T-helper 2 cell treated with Interferon-gamma antibody and Interleukin-4, amounts not matched to agents 100 ng/mL and 5 ng/mL, for 36 hours (primary cell): ENCODE results near the gene MYH7B. TPM values are rescaled to one million over a fixed set of nuclear protein-coding genes. Genes with fewer than 3 reads are reported as not detected.

Source experiments
- intact Hi-C: fragments of 100-400 bp; cut with micrococcal nuclease; formaldehyde crosslinking; loops from one replicate; pipeline ENCODE4 v1.15.1; 2023
- total RNA-seq: library from RNA; stranded (reverse); gene quantifications from 2 replicates; pipeline ENCODE4 v1.2.3, GENCODE V29; 2022

Gene MYH7B
- total RNA-seq: 0.20 TPM in 2 replicates

DNA sequence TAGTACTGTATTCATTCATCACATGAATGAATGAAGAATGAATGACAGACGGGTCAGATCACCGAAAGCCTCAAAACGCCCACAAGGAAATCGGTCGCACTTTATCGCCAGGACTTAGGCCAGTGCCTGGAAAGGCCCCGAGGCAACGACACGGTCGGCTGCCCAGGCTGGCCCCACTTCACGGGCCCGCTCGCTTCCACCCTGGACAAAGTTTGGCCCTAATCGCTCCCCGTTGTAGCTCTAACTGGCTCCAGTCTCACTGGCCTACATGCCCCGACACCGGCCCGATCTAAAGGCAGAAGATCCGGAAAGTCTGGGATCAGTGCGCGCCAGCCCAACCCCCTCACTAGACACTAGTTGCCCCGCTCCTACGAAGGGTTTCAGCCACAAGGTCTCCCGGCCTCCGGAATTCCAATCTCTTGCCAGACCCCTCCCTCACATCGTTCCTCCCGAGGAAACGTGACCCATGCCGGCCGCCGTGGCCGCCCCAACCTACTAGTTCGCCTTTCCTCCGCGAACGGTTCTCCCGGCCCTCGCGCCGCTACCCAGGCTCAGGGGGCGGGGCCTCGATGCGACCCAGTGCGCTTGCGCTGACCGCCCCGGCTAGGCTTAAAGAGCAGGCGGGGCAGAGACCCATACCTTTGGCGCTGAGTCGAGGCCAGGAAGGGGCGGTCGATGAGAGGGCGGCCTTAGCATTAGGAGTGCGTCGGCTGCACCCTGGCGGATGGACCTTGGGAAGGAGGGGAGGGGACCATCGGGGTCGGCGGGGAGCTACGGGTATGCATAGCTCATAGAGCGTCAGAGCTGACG is at the start of gene MYH7B, which contains the start of gene GSS:
Gene MYH7B (plus strand): TSS at position 638 of the 810 bp plus-strand sequence. CDS start 22,138 bp downstream, outside the sequence.
Gene GSS (minus strand): TSS at position 576 of the 810 bp plus-strand sequence. CDS start 3,954 bp downstream, outside the sequence.
- intact Hi-C loops: loop anchor here (1.0 to 10.0 kb wide), 5 partner anchors 81 to 997 kb away; partner anchors contain the start of genes ITCH, NCOA6, SCAND1 and TRPC4AP

DNA sequence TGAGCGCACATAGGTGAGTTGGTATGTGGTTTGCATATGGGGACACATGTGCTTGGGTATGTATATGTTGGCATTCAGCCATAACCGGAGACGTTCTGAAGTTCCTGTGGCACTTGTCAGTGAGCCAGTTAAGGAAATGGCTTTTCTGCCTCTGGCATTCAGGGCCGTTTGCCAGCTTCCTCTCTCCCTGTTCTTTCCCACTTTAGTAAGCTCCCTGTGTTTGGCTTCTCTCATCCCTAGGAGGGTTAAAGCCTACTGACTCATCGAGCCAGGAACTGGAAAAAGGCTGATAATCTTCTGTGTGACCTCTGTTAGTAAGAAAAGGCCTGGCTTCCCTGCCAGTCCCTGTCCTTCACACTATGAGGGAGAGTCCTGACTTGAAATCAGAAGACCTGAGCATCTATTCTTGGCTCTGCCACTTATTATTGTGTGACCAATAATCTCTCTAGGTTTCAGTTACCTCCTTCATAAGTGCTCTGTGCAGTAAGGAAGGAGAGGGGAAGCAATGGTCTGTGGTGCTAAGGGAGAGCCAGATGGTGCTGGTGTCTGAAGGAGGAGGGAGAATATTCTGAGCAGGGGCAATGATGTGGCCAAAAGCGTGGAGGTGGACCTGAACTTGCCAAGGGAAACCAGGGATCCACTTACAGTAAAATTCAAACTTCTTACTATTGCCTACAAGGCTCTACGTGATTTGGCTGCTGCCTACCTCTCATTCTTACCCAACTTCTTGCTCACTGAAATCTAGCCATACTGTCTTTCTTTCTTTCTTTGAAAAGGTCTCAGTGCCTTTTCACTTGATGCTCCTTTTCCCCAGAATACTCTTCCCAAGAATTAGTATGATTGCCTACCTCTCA is 47.8 kb upstream of the MYH7B start:
- intact Hi-C loops: no loop called here

GRCh38 chr20:34915131-34915530 is 40.5 kb upstream of the MYH7B start:
- intact Hi-C loops: no loop called here

DNA sequence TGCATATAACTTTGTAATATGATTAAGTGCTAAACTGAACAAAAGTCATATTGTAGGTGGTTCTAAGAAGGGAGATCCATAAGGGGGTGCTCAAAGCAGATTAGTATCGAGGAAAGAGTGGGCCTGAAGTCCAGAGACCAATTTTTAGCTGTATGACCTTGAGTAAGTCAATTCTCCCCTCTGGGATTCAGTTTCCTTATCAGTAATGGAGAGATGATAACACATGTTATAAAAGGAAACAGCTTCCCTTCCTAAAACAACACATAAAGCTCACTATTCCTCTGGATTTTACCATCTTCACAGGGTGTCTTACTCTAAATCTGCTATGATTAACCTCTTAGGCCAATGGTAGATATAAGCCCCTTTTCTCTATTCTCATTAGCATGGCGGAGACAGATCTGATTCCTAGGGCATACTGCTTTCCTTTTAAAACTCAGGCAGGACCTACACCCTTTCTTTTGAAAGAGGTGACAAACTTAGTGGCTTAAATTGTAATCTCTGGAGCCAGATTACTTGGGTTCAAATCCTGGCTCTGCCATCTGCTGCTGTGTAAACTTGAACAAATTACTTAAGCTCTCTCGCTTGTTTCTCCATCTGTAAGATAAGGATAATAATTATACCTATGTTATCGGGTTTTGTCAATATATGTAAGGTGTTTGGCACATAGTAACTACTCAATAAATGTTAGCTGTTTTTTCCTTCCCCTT is 39.8 kb upstream of the MYH7B start:
- intact Hi-C loops: no loop called here

DNA sequence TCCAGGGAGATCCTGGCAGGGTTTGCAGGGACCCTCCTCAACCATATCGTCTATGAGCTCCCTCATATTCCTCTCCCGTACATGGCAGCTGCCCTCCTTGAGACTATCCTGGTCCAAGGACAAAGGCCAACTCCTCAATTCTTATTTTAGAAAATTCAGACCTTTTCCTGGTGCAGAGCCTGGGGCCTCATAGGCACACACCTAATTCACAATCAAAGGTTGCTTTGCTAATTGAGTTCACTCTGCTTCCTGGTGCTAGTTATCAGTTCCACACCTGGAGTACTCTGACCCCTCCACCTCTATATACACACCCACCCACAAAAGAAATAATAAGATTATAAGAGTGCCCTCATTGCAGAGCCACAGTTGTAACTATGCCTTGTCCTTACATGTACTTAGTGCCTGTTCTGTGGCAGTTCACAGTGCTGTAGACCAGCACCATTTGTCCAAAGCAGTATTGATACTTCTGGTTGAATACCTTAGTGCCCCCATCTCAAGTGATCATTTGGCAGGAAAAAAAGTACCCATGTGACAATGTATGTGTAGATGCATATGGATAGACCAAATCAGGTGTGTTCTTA is 38.8 kb upstream of the MYH7B start:
- intact Hi-C loops: no loop called here

GRCh38 chr20:34920055-34920454 is 35.6 kb upstream of the MYH7B start:
- intact Hi-C loops: no loop called here

DNA sequence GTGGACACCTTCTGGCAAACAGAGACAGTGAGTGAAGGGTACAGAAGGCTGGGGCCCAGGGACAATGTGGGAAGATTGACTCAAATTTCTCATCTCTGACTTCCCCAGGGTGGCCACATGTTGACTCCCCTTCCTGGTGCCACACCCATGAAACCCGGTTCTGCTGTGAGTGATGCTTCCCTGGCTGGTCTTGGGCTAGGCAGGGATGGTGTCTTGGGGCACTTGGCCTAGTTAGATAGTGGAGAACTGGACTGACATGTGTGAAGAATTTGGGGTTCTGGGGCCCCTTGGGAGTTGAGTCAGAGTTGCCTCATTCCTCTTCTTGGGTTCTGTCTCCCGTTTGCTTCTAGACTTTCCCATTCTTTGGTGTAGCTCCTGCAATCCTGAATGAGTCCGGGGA is 34.2 kb upstream of the MYH7B start:
- intact Hi-C loops: no loop called here

DNA sequence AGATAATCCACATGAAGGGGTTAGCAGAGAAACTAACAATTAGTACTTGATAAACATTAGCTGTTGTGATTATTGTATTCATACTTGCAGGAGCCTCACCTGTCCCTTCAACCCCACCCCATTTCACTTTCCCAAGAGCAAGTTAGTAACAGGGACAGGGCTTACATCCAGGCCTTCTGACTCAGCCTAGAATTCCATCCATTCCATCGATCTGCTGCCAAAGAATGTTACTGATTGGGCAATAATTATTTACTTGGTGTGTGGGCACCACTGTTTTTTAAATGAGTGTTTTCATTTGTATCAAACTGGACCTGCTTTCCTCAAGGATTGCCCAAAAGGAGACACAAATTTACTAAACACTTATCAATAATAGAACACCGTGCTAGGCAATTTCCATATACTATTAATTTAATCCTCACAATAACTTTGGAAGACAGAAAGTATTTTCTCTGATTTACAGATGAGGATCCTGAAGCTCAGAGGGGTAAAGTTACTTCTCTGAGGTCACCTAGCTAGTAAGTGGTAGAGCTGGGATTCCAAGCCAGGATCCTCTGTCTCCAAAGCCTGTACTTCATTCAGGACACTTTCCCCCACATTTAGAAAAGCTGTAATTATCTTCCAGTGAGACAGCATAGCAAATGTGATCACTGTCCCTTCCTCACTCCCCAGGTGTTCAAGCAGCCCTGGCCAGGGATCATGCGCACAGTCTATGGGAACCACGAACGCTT is 32.9 kb upstream of the MYH7B start:
- intact Hi-C loops: no loop called here

GRCh38 chr20:34923414-34923813 is 32.3 kb upstream of the MYH7B start:
- intact Hi-C loops: no loop called here

DNA sequence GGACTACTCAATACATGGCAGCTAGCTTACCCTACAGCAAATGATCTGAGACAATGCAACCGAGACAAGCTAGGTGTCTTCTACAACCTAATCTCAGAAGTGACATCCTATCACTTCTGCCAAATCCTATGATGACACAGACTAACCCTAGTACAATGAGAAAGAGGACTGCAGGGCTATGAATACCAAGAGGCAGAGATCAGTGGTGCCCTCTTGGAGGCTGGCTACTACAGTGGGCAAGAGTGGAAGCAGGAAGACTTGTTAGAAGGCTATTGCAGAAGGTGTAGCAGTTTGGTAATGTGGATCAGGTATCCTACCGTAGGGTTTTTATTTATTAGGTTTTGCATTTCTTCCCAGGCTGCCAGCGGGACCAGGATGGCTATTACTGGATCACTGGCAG is 30.3 kb upstream of the MYH7B start:
- intact Hi-C loops: no loop called here

GRCh38 chr20:34925981-34926380 is 29.7 kb upstream of the MYH7B start:
- intact Hi-C loops: no loop called here

- intact Hi-C loops: no loop called here
These were observed 29.1 kb upstream of the MYH7B start for GRCh38 chr20:34926581-34926980.

- intact Hi-C loops: no loop called here
These were observed 27.9 kb upstream of the MYH7B start for GRCh38 chr20:34927736-34928135.

DNA sequence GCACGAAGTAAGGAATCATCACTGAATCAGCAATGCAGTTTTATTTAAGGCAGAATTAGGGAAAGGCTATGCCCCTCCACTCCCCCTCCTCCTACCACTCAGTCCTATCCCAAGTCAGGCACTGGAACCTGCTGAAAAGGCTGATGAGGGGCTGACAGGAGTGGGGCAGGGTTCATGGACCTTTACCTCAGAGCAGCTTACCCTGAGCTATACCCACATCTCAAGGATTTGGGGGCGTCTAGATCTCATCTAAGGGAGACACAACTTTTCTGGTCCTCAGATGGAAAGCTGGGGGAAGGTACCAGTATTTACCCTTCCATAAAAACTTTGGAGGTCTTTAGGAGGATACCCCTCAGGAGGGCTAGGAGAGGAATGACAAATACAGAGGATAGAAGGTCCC is 27.3 kb upstream of the MYH7B start:
- intact Hi-C loops: no loop called here

DNA sequence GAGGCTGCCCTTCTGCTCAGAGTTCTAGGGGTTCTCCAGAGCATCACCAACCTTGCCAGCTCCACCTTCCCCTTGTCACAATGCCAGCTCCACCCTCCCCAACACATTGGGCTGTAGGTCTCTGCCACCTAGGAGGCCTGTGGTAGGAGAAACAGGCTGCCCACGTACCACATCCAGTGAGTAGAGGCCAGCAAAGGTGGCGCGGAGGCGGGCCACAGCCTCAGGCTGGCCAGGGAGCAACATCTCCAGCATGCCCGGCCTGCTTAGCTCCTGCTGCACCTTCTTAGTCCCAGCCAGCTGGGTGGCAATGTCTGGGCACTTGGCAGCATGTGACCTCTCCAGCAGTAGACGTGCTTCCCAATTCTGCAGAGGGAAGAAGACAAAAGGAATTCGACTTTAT is 23.9 kb upstream of the MYH7B start:
- intact Hi-C loops: no loop called here

DNA sequence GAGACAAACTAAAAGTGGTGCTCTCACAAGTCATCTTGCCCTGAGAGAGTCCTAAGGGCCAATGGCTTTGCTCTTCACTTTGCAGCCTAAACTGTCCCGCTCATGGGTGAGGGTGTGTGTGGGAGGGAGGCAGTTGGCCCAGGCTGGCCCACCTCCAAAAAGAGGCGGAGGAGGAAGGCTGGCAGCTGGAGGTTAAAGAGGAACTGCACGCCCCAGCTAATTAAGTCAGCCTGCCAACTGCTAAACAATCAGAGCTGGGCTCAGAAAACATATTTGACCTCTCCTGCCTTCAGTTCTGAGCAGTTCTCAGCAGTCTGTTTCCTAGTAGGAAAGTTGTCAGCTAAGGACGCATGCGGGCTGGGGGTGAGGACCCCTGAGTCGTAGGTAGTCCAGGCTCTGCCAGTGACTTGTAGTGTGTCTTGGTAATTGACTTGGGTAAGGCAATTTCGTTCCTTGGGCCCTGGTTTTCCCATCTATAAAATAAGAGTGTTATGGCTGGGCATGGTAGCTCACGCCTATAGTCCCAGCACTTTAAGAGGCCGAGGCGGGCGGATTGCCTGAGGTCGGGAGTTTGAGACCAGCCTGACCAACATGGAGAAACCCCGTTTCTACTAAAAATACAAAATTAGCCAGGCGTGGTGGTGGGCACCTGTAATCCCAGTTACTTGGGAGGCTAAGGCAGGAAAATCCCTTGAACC is 17.1 kb upstream of the MYH7B start:
- intact Hi-C loops: no loop called here

DNA sequence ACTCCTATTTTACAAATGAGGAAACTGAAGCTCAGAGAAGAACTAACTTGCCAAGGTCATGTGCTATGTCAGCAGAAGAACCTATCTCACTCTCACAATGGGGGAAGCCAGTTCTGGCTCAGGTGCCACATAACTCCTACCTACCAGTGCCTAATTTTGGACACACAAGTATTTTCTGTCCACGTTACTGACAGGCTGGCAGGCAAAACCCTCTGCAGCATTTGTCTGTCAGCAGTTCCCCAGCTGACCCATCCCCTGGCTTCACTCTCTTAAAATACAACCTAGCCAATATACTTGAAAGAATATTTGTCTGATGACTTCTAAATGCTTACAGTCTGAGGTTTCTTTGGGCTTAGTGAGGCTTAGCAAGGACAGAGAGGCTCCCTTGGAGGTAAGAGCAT is 15.6 kb upstream of the MYH7B start:
- intact Hi-C loops: no loop called here

- intact Hi-C loops: no loop called here
These were observed 14.4 kb upstream of the MYH7B start for GRCh38 chr20:34941226-34941625.

- intact Hi-C loops: no loop called here
These were observed 13.4 kb upstream of the MYH7B start for GRCh38 chr20:34942301-34942700.
